GM12878 (cell line): ENCODE measurements around the gene PPM1E.

Experiments used
- BHLHE40 ChIP-seq, 2 experiments: fragments of 450-650 bp in 1 of 2; IDR thresholded peaks; 2 replicates each; pipeline ENCODE4 v1.6.1; 2011 to 2017; ENCODE audit warnings: low read depth in 2 of 2, borderline replicate concordance in 1 of 2, improper control_type of control experiment in 1 of 2, low read length in 1 of 2, mild to moderate bottlenecking in 1 of 2
- POLR2A ChIP-seq: IDR thresholded peaks from 2 replicates; pipeline ENCODE4 v1.6.1; 2011; ENCODE audit warnings: low read depth, mild to moderate bottlenecking, low read length
- RAD21 ChIP-seq: IDR thresholded peaks from 2 replicates; pipeline ENCODE4 v1.6.1; 2011; ENCODE audit warnings: mild to moderate bottlenecking, low read depth, low read length, moderate library complexity; ENCODE audit not compliant: insufficient read depth
- TF ChIP-seq, protein P1 (sequence below): IDR thresholded peaks from 2 replicates; pipeline ENCODE4 v1.6.1; 2012; ENCODE audit warnings: mild to moderate bottlenecking, low read depth, low read length
- TF ChIP-seq, protein P2 (sequence below), 3 experiments: IDR thresholded peaks in 2 of 3; conservative IDR thresholded peaks in 1 of 3; 2 replicates each; pipeline ENCODE4 v1.5.1; 2011; ENCODE audit warnings: low read depth in 3 of 3, low read length in 3 of 3, mild to moderate bottlenecking in 3 of 3, control low read depth in 2 of 3, moderate library complexity in 2 of 3, inconsistent platforms in 1 of 3, mixed read lengths in 1 of 3; ENCODE audit not compliant: control insufficient read depth in 2 of 3, insufficient read depth in 1 of 3; ENCODE audit errors: extremely low read depth in 1 of 3
- TF ChIP-seq, protein P3 (sequence below): IDR thresholded peaks from 2 replicates; pipeline ENCODE4 v1.6.1; 2011; ENCODE audit warnings: mild to moderate bottlenecking, low read depth, low read length, moderate library complexity; ENCODE audit not compliant: insufficient replicate concordance

DNA sequence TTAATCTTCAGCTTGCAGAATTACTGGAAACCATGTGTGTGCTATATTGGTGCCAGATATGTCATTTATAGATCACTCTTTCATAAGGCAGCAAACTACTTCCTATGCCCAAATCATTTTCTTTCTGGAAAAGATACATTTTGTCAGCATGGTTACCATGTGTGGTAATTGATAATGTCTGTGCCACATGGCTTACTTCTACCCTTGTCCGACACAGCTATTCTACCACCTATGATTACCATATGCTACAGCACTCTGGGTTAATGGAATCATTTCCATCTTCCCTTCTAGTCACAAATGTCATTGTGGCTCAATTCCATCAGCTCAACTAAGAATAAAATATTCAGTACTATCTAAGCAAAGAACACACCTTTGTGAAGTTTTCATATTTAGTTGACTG, 8.0 kb upstream of the PPM1E start:
- TF ChIP-seq BHLHE40 (IDR thresholded peaks at IDR 0.05; ENCODE audit: borderline replicate concordance in 1 of 2, low read depth in 2 of 2, low read length in 1 of 2) (no peak), RAD21 (no peak), POLR2A (no peak)
- TF ChIP-seq, protein P1, sequence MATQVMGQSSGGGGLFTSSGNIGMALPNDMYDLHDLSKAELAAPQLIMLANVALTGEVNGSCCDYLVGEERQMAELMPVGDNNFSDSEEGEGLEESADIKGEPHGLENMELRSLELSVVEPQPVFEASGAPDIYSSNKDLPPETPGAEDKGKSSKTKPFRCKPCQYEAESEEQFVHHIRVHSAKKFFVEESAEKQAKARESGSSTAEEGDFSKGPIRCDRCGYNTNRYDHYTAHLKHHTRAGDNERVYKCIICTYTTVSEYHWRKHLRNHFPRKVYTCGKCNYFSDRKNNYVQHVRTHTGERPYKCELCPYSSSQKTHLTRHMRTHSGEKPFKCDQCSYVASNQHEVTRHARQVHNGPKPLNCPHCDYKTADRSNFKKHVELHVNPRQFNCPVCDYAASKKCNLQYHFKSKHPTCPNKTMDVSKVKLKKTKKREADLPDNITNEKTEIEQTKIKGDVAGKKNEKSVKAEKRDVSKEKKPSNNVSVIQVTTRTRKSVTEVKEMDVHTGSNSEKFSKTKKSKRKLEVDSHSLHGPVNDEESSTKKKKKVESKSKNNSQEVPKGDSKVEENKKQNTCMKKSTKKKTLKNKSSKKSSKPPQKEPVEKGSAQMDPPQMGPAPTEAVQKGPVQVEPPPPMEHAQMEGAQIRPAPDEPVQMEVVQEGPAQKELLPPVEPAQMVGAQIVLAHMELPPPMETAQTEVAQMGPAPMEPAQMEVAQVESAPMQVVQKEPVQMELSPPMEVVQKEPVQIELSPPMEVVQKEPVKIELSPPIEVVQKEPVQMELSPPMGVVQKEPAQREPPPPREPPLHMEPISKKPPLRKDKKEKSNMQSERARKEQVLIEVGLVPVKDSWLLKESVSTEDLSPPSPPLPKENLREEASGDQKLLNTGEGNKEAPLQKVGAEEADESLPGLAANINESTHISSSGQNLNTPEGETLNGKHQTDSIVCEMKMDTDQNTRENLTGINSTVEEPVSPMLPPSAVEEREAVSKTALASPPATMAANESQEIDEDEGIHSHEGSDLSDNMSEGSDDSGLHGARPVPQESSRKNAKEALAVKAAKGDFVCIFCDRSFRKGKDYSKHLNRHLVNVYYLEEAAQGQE = no peak
- TF ChIP-seq, protein P2, sequence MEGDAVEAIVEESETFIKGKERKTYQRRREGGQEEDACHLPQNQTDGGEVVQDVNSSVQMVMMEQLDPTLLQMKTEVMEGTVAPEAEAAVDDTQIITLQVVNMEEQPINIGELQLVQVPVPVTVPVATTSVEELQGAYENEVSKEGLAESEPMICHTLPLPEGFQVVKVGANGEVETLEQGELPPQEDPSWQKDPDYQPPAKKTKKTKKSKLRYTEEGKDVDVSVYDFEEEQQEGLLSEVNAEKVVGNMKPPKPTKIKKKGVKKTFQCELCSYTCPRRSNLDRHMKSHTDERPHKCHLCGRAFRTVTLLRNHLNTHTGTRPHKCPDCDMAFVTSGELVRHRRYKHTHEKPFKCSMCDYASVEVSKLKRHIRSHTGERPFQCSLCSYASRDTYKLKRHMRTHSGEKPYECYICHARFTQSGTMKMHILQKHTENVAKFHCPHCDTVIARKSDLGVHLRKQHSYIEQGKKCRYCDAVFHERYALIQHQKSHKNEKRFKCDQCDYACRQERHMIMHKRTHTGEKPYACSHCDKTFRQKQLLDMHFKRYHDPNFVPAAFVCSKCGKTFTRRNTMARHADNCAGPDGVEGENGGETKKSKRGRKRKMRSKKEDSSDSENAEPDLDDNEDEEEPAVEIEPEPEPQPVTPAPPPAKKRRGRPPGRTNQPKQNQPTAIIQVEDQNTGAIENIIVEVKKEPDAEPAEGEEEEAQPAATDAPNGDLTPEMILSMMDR (IDR thresholded peaks at IDR 0.05 in 2 of 3, conservative IDR thresholded peaks at IDR 0.05 in 1 of 3; ENCODE audit: control insufficient read depth in 2 of 3, extremely low read depth in 1 of 3, insufficient read depth in 1 of 3, low read depth in 3 of 3, low read length in 3 of 3) = no peak
- TF ChIP-seq, protein P3, sequence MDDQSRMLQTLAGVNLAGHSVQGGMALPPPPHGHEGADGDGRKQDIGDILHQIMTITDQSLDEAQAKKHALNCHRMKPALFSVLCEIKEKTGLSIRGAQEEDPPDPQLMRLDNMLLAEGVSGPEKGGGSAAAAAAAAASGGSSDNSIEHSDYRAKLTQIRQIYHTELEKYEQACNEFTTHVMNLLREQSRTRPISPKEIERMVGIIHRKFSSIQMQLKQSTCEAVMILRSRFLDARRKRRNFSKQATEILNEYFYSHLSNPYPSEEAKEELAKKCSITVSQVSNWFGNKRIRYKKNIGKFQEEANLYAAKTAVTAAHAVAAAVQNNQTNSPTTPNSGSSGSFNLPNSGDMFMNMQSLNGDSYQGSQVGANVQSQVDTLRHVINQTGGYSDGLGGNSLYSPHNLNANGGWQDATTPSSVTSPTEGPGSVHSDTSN = no peak
